DMS114 treated with DMSO at 0.1 percent for 48 hours (cell line): Measurements from ENCODE around the gene KIR3DL3.
"Not testable (repeated sequence)": the region's sequence is repeated elsewhere in the genome, so short reads cannot be mapped to it uniquely, and the experiment has no call there.

ENCODE experiments used
- DNase-seq: peaks from one replicate; lab custom pipeline; 2025; ENCODE audit not compliant: unreplicated experiment; lab: John Stamatoyannopoulos, UW

KIR3DL3 gene

GRCh38 chr19:54729416-54730188 lies 5.4 kb downstream of the KIR3DL3 start:
- DNase-seq = no peak

DNA sequence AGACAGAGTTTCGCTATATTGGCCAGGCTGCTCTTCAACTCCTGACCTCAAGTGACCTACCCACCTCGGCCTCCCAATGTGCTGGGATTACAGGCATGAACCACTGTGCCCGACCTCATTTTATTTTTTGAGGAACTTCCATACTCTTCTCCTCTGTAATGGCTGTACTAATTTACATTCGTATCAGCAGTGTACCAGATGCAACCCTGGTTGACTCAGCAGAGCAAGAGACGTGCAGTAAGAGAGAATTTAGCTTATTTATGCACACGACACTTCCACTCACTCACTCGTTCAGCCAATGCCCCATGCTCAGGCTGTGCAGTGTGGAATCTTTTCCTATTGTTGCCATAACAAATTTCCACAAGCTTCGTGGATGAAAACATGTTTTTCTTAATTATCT lies 6.9 kb downstream of the KIR3DL3 start:
- DNase-seq = no peak

- not testable (repeated sequence) for DNase-seq
Observed at GRCh38 chr19:54738306-54738705, 14.1 kb downstream of the KIR3DL3 start, which contains the start of gene KIR2DL3. TSS of gene KIR2DL3 (plus strand) at chr19:54738513. CDS start at chr19:54738546, 33 bp downstream.

DNA sequence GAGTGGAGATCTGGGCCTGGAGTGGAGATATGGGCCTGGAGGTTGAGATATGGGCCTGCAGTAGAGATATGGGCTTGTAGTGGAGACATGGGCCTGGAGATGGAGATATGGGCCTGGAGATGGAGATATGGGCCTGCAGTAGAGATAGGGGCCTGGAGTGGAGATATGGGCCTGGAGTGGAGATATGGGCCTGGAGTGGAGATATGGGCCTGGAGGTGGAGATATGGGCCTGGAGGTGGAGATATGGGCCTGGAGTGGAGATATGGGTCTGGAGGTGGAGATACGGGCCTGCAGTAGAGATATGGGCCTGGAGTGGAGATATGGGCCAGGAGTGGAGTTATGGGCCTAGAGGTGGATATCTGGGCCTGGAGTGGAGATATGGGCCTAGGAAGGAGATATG lies 14.5 kb downstream of the KIR3DL3 start:
- DNase-seq = no peak

GRCh38 chr19:54739587-54740497 lies 15.6 kb downstream of the KIR3DL3 start:
- no peak for DNase-seq

- not testable (repeated sequence) for DNase-seq
Observed at GRCh38 chr19:54741950-54742349, 17.7 kb downstream of the KIR3DL3 start.

DNA sequence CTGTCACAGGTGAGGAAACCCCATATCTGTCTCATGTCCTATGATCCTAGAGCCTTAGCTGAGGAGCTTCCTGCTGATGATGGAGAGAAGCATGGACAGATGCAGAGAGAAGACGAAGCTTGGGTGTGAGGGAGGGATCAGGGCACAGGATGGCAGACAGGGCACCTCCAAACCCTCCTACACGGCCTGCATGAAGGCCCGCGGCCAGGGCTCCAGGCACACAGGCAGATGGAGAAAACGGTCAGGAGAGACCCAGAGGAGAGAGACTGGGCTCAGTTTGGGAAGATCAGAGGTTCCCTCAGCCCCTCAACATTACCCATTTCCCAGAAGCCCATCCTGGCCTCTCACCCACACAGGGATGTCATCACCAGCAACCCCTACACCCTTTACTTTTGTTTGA lies 19.8 kb downstream of the KIR3DL3 start:
- DNase-seq = not testable (repeated sequence)

DNA sequence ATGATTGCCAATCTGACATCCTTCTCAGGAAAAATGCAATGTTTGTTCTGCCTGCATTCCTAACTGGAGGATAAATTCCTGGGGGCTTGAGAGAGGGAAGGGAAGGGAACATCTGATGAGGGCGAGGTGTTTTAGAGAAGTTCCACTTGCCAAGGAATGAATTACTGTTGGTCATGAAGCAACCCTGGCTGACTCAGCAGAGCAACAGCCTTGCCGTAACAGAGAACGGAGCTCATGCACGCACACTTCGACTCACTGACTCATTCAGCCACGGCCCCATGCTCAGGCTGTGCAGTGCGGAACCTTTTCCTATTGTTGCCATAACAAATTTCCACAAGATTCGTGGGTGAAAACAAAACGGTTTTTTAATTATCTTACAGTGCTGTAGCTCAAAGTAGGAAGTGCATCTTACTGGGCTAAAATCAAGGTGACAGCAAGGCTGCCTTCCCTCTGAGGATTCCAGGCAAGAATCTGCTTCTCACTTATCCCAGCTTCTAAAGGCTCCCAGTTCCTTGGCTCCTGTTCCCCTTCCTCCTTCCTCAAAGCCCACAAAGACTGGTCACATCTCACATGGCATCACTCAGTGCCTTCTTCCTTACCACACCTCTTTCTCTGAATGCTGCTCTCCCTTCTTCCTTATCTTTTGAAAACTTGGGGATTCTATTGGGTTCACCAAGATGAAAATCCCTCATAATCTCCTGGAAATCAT lies 23.5 kb downstream of the KIR3DL3 start:
- not testable (repeated sequence) for DNase-seq

DNA sequence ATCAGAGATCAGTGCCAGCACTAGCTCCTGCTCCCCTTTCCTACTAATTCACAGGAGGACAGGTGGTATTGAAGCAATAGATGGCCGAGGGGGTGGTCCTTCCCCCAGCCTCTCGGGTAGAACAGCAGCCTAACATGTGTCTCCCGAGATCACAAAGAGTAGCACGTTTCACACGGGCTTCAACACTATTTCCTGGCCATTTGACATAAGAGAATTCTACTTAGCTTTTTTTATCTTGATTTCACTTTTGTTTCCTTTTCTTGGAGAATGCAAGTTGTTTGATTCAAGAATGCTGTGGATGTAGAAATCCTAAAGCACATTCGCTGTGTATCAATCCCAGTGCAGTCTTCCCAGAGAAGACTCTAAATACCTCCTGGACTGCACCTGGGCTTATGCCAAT lies 26.0 kb downstream of the KIR3DL3 start:
- not testable (repeated sequence) for DNase-seq

GRCh38 chr19:54756204-54757110 lies 32.2 kb downstream of the KIR3DL3 start:
- DNase-seq = not testable (repeated sequence)

GRCh38 chr19:54758577-54758976 lies 34.3 kb downstream of the KIR3DL3 start:
- DNase-seq = not testable (repeated sequence)

GRCh38 chr19:54764219-54764618 lies 40.0 kb downstream of the KIR3DL3 start:
- DNase-seq = not testable (repeated sequence)

DNA sequence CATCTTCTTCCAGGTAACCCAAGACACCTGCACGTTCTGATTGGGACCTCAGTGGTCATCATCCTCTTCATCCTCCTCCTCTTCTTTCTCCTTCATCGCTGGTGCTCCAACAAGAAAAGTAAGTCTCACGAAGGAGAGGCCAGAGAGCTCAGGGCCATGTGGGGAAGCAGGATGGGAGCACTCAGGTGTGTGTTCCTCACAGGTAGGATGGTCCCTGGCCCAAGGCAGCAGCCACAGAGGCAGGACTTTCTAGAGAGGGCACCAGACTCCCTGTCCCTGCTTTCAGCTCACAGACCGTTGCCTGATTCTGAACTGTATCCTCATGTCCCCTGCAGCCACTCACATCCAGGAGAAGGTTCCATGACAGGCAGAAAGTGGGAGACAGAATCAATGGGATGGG lies 42.2 kb downstream of the KIR3DL3 start:
- DNase-seq = not testable (repeated sequence)

- not testable (repeated sequence) for DNase-seq
Observed at GRCh38 chr19:54769646-54770045, 45.4 kb downstream of the KIR3DL3 start, which contains the start of gene KIR2DL1. TSS of gene KIR2DL1 (plus strand) at chr19:54769793. CDS start at chr19:54769851, 58 bp downstream.

DNA sequence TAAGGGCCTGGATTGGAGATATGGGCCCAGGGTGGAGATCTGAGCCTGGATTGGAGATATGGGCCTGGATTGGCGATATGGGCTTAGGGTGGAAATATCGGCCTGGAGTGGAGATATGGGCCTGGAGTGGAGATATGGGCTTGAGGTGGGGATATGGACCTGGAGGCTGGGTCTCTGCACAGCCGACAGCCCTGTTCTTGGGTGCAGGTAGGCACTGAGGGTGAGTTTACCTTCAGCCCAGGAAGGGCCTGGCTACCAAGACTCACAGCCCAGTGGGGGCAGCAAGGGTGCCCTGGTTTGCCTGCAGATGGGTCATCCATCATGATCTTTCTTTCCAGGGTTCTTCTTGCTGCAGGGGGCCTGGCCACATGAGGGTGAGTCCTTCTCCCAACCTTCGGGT lies 46.3 kb downstream of the KIR3DL3 start:
- DNase-seq = not testable (repeated sequence)

GRCh38 chr19:54771018-54771960 lies 47.0 kb downstream of the KIR3DL3 start:
- DNase-seq = not testable (repeated sequence)

DNA sequence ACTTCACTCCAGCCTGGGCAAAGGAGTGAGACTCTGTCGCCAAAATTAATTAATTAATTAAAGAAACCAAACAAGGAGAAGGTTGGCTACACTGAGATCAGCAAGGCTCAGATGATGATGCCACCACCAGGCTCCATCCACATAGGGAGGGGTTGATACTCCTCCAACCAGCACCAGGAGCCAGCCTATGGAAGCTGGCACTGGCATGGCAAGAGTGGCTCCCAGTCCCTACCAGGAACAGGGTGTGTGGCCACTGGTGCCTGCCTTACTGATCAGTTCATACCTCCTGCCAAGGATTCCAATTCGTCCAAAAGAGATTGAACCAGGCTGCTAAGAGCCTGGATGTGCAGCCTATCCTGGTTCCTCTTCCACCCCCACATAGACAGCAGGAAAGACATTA lies 48.4 kb downstream of the KIR3DL3 start:
- not testable (repeated sequence) for DNase-seq

DNA sequence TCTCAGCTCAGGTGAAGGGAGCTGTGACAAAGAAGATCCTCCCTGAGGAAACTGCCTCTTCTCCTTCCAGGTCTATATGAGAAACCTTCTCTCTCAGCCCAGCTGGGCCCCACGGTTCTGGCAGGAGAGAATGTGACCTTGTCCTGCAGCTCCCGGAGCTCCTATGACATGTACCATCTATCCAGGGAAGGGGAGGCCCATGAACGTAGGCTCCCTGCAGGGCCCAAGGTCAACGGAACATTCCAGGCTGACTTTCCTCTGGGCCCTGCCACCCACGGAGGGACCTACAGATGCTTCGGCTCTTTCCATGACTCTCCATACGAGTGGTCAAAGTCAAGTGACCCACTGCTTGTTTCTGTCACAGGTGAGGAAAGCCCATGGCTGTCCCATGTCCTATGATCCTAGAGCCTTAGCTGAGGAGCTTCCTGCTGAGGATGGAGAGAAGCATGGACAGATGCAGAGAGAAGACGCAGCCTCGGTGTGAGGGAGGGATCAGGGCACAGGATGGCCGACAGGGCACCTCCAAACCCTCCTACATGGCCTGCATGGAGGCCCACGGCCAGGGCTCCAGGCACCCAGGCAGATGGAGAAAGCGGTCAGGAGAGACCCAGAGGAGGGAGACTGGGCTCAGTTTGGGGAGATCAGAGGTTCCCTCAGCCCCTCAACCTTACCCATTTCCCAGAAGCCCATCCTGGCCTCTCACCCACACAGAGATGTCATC lies 51.0 kb downstream of the KIR3DL3 start:
- not testable (repeated sequence) for DNase-seq
